DMS114 treated with DMSO at 0.1 percent for 48 hours (cell line): ENCODE results near the gene CARD10.

Experiments used
- DNase-seq: peaks from one replicate; lab custom pipeline; 2025; ENCODE audit not compliant: unreplicated experiment; lab: John Stamatoyannopoulos, UW

Gene CARD10

DNA sequence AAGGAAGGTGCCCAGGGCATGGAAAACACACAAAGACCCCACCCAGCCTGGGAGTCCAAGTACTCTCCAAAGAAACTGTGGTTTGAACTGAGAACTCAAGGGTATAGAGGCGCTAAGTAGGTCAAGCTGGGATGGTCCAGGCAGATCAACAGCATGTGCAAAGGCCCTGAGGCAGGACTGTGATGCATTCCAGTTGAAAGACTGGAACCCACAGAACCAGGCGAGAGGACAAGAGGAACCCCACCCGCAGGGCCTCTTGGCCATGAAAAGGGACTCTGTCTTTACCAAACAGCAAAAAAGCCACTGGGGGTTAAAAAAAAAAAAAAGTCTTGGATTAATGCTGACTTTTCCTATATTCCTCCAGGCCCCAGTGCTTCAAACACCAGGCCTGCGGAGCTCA, 14.3 kb downstream of the CARD10 start:
- no peak for DNase-seq

DNA sequence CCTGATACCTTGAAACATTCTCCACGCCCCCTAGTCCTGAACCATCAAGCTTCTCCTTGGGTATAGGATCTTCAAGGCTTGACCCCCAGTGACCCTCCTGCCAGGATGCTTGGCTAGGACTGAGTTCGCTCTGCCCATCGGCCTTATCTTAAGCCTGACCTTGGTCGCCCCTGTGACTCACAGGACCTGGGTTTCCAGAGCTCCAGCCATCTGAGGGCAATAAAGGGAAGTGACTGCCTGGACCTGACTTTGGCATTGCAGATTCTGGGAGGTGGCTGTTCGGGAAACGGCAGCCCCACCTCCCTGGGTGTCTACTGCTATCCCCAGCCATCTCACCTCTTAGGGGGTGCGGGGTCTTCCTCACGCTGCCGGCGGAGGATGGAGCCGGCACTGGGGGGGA, 15.4 kb downstream of the CARD10 start:
- no peak for DNase-seq

DNA sequence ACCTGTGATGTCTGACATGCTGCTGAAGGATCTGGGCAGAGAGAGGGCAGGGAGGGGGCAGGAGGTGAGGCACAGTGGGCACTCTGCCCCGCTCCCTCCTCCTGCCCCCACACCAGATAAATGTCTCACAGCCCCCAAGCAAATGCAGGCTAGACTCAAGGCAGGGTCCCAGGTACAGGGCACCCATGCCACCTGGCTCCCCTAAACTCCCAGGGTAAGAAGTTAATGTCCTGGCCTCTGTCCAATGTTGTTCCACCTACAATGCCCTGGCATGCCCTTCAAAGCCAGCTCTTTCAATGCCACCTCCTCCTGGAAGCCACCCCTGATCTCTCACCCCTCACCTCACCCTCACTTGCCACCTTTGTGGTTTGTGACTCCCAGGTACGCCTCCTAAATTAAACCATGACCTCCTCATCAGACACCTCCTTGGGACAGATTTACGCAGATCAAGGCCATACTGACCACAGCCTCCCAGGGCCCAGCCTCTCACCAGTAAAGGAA, 16.0 kb downstream of the CARD10 start:
- DNase-seq, result no peak

DNA sequence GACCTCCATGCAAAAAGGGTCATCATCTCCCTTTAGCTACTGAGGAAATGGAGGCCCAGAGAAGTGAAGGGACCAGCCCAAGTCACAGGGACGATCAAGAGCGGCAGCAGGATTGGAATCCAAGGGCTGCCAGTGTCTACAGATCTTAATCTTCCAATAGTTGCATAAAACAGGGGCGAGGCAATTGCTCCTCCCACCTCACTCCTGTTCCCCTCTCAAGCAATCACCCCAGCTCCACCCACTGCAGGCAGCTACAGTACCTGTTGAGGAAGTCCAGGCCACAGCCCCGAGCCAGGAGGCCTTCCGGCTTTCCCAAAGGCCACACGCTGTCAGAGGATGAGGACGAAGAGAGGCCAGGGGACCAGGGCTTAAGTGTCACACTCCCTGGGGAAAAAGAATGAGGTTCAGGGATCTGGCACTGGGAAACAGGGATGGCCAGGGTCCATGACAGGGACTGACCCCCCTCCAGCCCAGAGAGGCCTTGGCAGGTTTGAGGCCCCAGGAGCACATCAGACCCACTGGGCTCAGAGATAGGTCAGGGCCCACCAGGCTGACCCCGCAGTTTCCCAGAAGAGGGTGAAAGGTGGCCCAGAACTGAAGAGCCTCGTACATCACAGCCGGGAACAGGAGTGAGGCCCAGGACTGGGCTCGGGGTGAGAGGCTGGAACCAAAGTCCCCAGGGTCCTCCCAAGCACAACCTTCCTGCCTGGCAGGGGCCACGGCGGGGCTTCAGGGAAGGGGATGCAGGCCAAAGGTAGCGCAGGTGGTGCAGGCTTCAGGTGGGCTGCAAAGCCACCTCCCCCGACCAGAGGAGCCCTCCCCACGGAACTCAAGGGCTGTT, 16.7 kb downstream of the CARD10 start:
- no peak for DNase-seq

DNA sequence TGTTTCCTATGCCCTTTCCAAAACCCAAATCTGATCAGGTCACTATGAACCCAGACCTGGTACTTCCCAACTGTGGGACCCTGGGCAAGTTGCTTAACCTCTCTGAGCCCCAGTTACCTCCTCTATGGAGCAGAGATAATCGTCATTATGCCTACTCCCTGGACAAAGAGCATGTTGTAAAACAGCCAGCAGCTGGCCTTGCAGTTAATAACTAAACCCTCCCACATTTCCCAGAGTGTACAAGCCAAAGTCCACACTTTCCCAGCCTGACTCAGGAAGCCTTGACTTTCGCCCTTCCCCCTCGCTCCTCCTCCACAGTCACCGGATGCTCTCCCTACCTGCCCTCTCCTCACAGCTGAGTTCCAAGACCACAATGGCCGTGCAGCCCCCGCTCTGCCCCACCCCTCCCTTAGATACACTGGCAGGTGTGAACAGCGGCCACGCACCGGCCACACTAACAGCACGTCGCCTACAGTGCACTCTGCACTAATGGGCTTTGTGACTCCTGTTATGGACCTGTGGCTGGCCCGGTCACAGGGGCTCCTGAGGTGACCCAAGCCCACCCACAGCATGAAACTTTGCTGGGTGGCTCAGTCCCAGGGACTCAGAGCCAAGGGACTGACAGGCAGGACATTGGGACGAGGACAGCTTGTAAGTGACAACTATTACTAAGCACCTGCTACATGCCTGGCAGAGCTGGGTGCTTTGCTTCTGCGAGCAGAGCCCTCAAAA, 17.4 kb downstream of the CARD10 start:
- no peak for DNase-seq

DNA sequence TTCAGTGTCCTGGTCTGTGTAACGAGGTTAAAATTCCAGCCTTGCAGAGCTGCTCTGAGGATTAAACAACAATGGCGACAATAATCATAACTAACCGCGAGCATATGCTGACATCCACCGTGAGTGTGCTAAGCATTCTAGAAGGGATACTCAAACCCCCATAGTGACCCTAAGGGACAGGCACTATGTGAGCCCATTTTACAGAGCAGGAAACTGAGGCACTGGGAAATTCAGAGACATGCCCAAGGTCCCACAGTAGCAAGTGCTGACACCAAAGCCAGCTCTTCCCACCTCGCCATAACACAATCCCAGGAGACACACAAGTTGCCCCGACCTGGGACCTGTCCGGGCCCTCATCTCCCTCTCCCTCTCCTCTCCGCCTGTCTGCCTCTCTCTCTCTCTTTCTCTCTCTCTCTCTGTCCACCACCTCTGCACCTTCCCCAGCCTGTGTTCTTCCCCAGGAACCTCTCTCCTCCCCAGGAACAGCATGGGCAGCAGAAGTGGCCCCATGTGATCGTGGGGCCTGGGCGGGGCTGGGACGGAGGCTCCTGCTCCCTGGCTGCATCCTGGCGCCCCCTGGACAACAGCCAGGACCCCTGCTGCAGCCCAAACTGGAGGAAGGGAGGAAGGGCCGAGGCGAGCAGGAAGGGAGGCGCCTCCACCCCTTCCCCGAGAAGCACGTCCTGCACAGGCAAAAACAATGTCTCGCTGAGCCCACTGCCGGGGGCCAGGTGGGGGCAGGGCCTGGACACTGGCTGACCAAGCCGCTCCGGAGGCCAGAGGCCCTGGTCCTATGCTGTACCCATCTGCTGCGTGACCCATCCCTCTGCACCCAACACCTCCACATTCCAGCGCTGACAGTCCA, 18.2 kb downstream of the CARD10 start:
- no peak for DNase-seq

DNA sequence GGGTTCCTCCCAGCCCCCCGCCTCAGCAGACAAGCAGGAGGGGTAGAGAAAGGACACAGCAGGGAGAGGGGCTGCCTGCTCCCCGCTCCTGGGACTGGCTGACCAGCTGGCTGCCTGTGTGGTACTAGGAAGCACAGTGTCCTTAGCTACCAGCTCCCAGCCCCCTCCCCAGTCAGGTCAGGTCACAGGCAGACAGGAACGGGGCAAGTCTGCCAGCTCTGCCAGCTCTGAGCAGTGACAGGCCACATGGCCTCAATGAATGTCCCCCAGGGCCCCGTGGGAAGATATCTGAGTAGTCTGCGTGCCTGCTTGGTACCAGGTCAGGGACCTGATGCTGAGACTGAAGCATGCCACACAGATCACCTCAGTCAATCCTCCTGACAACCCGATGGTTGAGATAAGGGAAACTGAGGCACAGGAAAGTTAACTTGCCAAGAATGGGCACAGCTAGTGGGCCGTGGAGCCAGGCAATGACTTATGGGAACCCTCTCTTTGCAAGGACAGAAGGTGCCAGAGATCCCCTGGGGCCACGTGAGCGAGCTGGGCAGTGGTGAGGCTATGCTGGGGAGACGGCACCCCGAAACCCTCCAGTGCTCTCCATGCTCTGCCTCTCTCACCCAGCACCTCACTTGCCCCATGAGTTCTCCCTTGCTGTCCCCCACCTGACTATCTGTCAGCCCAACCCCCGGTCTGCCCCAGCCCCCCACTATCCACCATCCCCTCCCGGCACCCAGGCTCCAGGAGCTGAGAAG, 19.2 kb downstream of the CARD10 start:
- DNase-seq, result no peak

DNA sequence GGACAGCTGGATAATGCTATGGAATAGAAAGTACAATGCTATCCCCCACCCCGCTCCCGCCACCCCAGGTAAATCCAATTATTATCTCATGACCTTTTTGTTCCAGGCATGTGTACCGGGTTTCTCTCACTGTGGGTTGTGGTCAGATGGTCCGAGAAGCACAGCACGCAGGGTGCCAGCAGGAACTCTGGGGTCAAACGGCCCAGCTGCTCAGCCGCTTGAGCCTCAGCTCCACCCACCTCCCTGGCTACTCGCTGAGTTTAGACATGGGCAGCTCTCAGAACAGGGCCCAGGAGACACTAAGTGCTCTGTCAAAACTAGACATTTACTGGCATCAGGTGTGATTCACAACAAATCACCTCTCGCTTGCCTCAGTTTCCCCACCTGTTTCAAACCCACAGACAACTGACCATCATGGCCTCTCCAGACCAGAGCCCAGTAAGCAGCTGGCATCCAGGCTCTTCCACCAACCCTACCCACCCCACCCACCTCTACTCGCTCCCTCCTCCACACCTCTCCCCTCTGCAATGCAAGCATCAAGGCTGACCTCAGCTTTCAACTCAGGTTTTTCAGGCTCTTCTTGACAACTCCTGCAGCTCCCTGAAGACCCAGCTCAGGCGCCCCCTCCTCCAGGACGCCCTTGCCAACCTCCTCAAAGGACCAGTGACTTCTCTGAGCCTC, 20.0 kb downstream of the CARD10 start:
- no peak for DNase-seq

DNA sequence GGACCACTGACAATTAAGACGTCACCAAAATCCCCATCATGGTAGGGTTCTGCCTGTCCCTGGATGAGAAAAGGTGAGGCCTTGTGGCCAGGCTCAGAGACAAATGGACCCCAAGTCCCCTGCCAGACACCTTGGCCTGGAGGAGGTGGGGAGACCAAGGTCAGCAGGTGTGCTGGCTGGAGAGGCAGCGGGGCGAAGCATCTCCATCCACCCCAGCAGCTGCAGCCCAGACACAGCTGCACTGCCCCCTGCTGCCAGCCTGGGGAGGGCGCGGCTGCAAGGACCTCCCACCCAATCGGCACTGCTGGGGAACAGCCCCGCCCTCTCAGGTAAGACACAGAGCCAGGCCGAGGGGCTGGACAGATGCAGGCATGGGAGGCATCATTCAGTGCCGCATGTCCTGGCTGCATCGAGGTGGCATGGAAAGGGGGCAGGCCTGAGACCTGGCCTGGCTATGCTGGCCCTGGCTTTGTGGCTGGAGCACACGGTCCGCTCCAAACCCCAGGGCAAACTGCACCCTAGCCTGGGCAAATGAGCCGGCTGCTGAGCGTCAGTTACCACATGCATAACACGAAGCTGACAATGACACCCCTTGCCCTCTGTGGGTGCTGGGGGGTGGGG, 20.8 kb downstream of the CARD10 start:
- DNase-seq, result no peak

DNA sequence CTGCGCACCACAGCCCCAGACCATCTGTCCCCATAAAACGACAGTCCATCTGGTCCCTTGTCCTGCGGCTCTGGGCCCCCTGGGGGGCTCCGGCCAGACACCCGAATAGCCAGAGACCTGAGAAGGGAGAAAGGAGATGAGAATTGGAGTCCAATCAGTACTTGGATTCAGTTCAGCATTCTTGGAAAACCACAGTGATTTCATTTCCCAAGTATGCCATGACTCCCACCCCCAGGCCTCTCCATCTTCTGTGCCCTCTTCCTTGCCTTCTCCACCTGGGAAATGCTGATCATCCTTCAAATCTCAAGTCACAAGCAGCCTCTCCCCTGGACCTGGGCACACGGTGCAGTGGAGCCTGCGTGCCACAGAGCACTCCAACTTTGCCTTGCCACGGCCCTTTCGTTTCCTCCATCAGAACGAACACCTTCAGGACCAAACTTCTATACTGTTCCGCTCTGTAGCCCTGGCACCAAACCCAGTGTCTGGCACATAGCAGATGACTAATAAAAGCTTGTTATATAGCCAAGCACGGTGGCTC, 22.1 kb downstream of the CARD10 start:
- DNase-seq, result no peak

DNA sequence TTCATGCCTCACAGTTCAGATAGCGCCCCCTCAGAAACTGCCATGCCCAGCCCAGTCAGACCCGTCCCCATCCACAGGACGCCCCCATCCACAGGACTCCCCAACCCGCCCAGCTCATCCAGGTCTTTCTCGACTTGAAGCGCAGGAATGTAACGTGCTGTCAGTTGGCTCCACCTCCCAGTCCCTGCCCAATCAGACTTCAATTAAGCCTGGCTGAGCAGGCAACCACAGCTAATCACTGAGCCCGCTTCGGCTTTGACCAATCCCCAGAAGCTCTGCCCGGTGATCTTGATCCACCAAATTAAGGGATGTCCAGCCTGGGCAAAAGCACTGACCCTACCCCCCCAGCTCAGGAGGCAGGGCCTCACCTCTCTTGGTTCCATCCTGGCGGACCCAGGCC, 22.6 kb downstream of the CARD10 start:
- no peak for DNase-seq

DNA sequence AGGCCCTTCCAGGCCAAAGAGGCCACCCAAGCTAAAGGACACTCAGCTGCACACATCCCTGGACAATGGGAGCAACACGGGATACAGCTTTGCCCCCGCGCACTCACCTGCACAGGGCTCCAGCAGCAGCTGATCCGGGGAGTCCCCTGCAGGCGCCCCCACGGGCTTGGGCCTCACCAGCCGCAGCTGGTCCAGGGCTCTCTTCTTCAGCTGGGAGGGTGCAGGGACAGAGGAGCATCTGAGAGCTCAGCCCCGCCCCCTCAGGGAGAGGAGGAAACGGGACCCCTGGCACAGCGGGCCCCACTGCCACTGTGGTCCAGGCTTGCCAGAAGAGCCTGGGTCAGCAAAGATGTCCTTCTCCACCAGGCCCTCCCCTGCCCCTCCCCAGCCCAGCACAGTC, 25.2 kb downstream of the CARD10 start:
- no peak for DNase-seq

DNA sequence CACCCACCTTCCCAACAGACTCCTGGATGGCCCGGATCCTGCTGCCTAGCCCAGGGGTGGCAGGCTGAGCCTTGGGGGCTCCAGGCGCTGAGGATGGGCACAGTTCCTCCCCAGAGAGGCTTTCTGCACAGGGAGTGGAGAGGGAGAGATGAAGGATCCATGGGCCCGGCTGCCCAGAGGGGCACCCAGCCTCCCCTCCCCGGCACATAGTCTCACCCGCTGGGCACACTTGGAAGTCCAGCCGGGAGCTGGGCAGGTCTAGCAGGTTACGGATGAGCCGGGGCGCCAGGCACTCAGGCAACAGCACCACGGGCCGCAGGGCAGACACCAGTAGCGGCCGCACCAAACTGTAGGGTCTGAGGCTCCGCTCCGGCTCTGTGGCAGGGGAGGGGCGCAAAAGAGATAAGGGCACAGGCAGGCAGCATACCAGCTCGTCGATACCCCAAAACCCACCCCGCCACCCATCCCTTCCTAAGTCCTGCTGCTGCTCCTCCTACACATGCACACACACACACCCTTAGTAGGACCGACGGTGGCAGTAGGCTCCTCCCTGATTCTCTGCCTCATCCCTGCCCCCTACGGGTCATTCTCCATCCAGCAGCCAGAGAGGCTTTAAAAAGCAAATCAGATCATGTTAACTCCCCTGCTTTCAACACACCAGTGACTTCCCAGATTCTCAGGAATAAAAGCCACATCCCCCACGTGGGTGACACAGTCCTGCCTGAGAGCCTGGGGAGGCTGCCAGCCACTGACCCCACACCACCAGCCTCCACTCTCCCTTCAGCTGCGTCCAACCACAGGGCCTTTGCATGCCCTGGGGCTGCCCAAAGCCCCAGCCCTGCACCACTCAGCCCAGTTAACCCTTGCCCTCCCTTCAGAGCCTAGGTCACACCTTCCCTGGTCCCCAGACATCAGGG, 26.5 kb downstream of the CARD10 start:
- peak; percentile 14 for DNase-seq

DNA sequence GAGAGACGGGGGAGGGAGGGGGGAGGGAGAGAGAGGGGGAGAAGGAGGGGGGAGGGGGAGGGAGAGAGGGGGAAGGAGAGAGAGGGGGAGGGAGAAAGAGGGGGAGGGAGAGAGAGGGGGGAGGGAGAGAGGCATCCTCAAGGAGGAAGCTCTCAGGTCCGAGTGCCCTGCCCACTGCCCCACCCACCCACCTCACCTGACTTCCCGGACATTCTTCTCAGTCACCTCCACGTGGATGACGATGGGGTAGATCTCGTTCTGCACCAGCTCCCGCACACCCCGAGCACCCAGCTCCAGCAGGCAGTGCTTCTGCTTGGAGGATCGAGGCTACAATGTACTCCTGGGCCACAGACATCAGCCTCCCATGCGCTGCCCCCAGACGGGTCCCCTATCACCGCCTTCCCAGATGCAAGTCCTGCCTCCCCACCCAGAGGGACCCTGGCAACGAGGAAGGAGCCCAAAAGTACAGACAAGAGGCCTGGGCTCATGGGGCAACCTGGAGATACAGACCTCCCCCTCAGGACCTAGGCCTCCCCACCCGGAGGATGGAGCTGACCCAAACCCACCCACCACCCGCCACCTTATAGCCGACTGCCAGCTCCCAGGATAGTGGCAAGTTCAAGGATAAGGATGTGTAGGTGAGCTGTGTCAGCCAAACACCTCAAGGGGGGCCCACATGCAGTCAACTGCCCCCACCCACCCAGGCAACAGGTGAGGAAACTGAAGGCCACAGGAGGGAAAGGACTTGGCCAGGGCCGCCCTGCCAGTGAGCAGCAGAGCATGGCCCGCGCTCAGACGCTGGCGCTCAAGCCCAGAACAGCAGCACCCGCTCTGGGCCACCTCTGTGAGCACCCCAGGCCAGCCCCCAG, 27.4 kb downstream of the CARD10 start:
- no peak for DNase-seq

DNA sequence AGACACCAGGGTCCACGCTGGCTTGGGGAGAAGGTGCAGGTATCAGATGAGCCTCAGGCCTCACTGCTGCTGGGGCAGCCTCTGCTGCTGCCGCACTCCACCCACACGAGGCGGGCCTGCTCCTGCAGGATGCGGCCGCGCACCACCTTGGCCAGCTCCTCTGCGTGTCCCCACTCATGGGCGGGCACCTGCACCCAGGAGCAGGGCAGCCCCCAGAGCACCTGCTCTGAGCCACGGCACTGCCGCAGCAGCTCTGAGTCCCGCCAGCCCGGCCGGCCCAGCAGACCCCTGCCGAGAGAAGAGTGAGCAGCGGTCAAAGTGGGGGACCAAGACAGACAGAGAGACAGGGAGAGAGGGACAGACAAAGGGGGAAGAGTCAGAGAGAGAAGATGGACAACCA, 28.1 kb downstream of the CARD10 start:
- no peak for DNase-seq

DNA sequence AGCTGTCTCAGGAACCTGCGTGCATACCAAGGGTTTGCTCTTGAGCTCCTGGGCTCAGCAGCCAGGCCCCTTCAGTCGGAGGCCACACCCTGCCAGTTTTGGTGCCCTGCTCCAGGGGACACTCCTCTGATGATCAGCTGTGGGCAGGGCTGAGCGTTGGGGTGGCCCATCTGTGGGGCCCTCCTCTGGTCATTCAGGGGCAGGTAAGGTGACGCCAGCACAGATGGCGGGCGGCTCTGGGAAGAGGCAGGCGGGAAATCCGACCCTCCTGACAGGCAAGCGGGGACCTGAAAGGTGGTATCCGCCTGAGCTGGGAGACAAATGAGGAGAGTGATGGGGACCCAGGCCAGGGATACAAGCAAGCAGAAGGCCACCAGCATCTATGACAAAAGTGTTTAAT, 29.2 kb downstream of the CARD10 start:
- no peak for DNase-seq

DNA sequence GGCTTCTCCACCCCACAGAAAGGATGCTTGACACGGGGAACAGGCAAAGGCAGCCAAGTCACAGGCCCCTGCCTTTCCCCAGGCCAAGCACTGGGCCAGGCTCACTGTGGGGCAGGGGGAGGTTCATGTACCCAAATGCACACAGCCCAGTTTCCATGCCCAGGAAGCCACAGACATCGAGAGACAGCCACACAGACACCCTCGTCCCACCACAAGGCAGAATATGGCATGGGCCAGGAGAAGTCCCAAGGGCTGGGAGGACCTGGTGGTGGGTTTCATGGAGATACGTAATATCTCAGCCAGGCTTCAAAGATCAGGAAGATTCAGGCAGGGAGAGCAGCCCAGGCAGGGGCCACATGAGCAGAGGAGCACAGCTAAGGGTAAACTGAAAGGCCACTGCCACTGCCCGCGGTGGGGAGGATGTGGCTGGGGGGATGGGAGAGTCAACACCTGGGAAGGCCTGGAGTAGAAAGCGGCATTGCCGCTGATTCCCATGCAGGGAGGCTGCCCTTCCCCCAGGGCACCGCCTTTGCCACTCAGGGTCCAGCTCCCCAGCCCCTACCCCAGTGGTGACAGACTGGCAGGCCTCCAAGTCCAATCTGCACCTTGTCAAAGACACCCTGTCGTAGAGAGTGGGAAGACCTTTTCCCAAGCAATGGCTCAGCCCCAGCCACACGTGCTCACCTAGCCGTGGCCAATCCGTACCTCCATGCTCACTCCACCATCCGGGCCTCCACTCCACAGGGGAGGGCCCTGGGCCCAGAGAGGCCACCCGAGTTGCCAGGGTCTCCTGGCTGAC, 30.7 kb downstream of the CARD10 start:
- no peak for DNase-seq
